ENCODE data around the gene LHFPL3. TPM values are rescaled to one million over a fixed set of nuclear protein-coding genes. Genes with fewer than 3 reads are reported as not detected.

The LHFPL3 gene
- total and polyA plus RNA-seq, 2 donors (not counting 1 experiment from before 2014, with no cell fraction given): not detected

DNA sequence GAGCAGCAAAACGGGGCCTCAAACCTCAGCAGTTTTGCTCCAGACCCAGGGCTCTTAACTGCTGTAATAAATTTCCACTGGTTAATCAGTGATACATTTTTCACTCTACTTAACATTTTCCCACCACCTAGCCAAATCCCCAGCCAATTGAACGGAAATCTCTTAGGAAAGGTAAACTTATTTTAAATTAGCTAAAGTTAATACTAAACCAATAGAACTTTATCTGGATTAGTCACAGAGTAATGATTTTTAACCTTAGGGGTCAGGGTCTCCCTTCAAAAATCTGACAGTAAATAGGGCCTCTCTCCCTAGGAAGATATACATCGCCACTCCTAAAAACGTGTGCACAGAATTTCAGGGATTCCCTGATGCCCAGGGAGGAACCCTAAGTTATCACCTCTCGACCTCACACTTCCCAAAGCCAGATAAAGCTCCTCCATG is 598.2 kb downstream of the LHFPL3 start:
- H3K36me3 ChIP-seq (replicated peaks in 1 of 2; ENCODE audit: control extremely low read depth in 1 of 2, control insufficient read depth in 1 of 2, extremely low read depth in 1 of 2, insufficient read depth in 2 of 2, low read length in 1 of 2): no peaks in the 10 kb centered on the region
- Mint-ChIP-seq H3K9me3 (ENCODE audit: insufficient read depth) (no peaks in the 10 kb centered on the region), H3K4me3 (no peak overlapping the region), H3K4me1 (peaks cover 20% of the 10 kb centered on the region), H3K27ac (peak overlapping the region; percentile 41), H3K27me3 (no peaks in the 10 kb centered on the region)
- H3K4me1 ChIP-seq (ENCODE audit: control insufficient read depth in 2 of 2, insufficient read depth in 2 of 2, low read length in 2 of 2): peaks cover 16 to 22% of the 10 kb centered on the region in 2 donors
- H3K9ac ChIP-seq (ENCODE audit: low read length): no peak overlapping the region
- H3K4me3 ChIP-seq (ENCODE audit: control extremely low read depth in 1 of 5, extremely low read depth in 1 of 5, insufficient read depth in 1 of 5, low read depth in 2 of 5, low read length in 4 of 5): no peak overlapping the region
- H3K27me3 ChIP-seq (replicated peaks in 1 of 4; ENCODE audit: control extremely low read depth in 1 of 4, control insufficient read depth in 3 of 4, insufficient read depth in 4 of 4, low read length in 3 of 4): no peaks in the 10 kb centered on the region
- H3K79me2 ChIP-seq (ENCODE audit: control insufficient read depth, insufficient read depth, low read length): peaks cover 16% of the 10 kb centered on the region
- TF ChIP-seq, protein P1, sequence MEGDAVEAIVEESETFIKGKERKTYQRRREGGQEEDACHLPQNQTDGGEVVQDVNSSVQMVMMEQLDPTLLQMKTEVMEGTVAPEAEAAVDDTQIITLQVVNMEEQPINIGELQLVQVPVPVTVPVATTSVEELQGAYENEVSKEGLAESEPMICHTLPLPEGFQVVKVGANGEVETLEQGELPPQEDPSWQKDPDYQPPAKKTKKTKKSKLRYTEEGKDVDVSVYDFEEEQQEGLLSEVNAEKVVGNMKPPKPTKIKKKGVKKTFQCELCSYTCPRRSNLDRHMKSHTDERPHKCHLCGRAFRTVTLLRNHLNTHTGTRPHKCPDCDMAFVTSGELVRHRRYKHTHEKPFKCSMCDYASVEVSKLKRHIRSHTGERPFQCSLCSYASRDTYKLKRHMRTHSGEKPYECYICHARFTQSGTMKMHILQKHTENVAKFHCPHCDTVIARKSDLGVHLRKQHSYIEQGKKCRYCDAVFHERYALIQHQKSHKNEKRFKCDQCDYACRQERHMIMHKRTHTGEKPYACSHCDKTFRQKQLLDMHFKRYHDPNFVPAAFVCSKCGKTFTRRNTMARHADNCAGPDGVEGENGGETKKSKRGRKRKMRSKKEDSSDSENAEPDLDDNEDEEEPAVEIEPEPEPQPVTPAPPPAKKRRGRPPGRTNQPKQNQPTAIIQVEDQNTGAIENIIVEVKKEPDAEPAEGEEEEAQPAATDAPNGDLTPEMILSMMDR (IDR thresholded peaks at IDR 0.05): no peak
- no peak for TF ChIP-seq EZH2 (IDR thresholded peaks at IDR 0.05; ENCODE audit: borderline replicate concordance, insufficient read depth, low read depth, low read length, poor library complexity, severe bottlenecking)
- ATAC-seq (ENCODE audit: low read depth) (no peak), DNase-seq (no peak)
- 60% methylated on average over 1 of the region's 5 CpGs for WGBS (ENCODE audit: insufficient coverage)
- no peak overlapping the region for H2AFZ ChIP-seq (ENCODE audit: insufficient read depth, low read depth, low read length, poor library complexity, severe bottlenecking)
- H3K9me3 ChIP-seq (ENCODE audit: control extremely low read depth in 1 of 3, control insufficient read depth in 2 of 3, insufficient read depth in 1 of 3, low read length in 2 of 3): no peaks in the 10 kb centered on the region
- no peak overlapping the region for H3K4me2 ChIP-seq (replicated peaks; ENCODE audit: low read depth, low read length, poor library complexity, severe bottlenecking)
- no peaks in the 10 kb centered on the region for H4K20me1 ChIP-seq (ENCODE audit: control insufficient read depth, insufficient read depth, low read length, poor library complexity, severe bottlenecking)
- ChIA-PET CTCF (interaction anchor here (0.7 to 18.8 kb wide), 11 partner anchors 8 to 503 kb away, joined by 3 to 248 read pairs (median 4); no protein-coding TSS in a partner anchor), POLR2A (interaction anchor here (0.6 to 3.0 kb wide), 3 partner anchors 14 to 500 kb away, joined by 3 to 10 read pairs (median 10); partner anchors contain the start of gene KMT2E)
- no peak overlapping the region for H3K27ac ChIP-seq (ENCODE audit: low read length in 2 of 2)
- intact Hi-C loops (cut with micrococcal nuclease): no loop called here

DNA sequence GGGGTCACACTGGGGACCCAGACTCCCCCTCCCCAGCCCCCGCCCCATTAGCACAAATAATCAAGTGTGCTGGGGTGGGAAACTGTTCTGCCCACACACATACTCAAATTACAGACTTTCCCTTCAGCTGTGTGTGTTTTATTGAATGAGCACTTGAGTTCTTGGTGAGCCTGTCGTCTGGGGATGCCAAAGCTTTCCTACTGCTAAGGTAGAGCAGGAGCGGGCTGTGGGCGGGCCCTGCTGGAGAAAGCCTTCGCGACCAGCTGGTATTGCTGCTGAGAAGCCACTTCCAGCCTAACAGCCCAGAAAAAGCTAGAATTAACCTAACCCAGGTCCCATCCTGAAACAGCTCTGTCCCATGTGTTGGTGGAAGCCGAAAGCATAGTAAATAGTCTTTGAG is 598.7 kb downstream of the LHFPL3 start:
- Histone ChIP-seq H3K9me3 (ENCODE audit: control extremely low read depth in 1 of 3, control insufficient read depth in 2 of 3, insufficient read depth in 1 of 3, low read length in 2 of 3) (no peaks in the 10 kb centered on the region), H3K4me3 (ENCODE audit: control extremely low read depth in 1 of 5, extremely low read depth in 1 of 5, insufficient read depth in 1 of 5, low read depth in 2 of 5, low read length in 4 of 5) (no peak overlapping the region), H3K4me1 (ENCODE audit: control insufficient read depth in 2 of 2, insufficient read depth in 2 of 2, low read length in 2 of 2) (peaks cover 18 to 25% of the 10 kb centered on the region in 2 donors), H3K27me3 (replicated peaks in 1 of 4; ENCODE audit: control extremely low read depth in 1 of 4, control insufficient read depth in 3 of 4, insufficient read depth in 4 of 4, low read length in 3 of 4) (no peaks in the 10 kb centered on the region), H4K20me1 (ENCODE audit: control insufficient read depth, insufficient read depth, low read length, poor library complexity, severe bottlenecking) (no peaks in the 10 kb centered on the region), H3K36me3 (replicated peaks in 1 of 2; ENCODE audit: control extremely low read depth in 1 of 2, control insufficient read depth in 1 of 2, extremely low read depth in 1 of 2, insufficient read depth in 2 of 2, low read length in 1 of 2) (no peaks in the 10 kb centered on the region), H3K9ac (ENCODE audit: low read length) (no peak overlapping the region), H3K79me2 (ENCODE audit: control insufficient read depth, insufficient read depth, low read length) (peaks cover 16% of the 10 kb centered on the region), H2AFZ (ENCODE audit: insufficient read depth, low read depth, low read length, poor library complexity, severe bottlenecking) (no peak overlapping the region), H3K27ac (ENCODE audit: low read length in 2 of 2) (no peak overlapping the region), H3K4me2 (replicated peaks; ENCODE audit: low read depth, low read length, poor library complexity, severe bottlenecking) (no peak overlapping the region)
- no peak for DNase-seq
- TF ChIP-seq, protein P1 (IDR thresholded peaks at IDR 0.05): no peak
- no peak for TF ChIP-seq EZH2 (IDR thresholded peaks at IDR 0.05; ENCODE audit: borderline replicate concordance, insufficient read depth, low read depth, low read length, poor library complexity, severe bottlenecking)
- Mint-ChIP-seq H3K9me3 (ENCODE audit: insufficient read depth) (no peaks in the 10 kb centered on the region), H3K4me3 (no peak overlapping the region), H3K4me1 (peaks cover 24% of the 10 kb centered on the region), H3K27ac (no peak overlapping the region), H3K27me3 (no peaks in the 10 kb centered on the region)
- intact Hi-C loops (cut with micrococcal nuclease): no loop called here
- no peak for ATAC-seq (ENCODE audit: low read depth)
- POLR2A ChIA-PET: interaction anchor here (0.6 to 3.0 kb wide), 3 partner anchors 14 to 499 kb away, joined by 3 to 10 read pairs (median 10); partner anchors contain the start of gene KMT2E
- CTCF ChIA-PET: interaction anchor here (0.8 to 18.8 kb wide), 10 partner anchors 8 to 503 kb away, joined by 3 to 248 read pairs (median 4); no protein-coding TSS in a partner anchor
- WGBS (ENCODE audit: insufficient coverage): 93% methylated on average over 3 of the region's 7 CpGs

All from B cell (primary cell).